A673 (cell line): Measurements from ENCODE around the gene PIK3IP1. TPM values are rescaled to one million over a fixed set of nuclear protein-coding genes. Genes with fewer than 3 reads are reported as not detected.
"Not testable (repeated sequence)": the region's sequence is repeated elsewhere in the genome, so short reads cannot be mapped to it uniquely, and the experiment has no call there.

Source experiments
- BruUV-seq: library from RNA; stranded (reverse); fragments of 400-500 nt; replicated peaks from 2 replicates; lab custom pipeline; 2021; lab: Mats Ljungman, UMichigan
- CTCF ChIA-PET: fragments of 300-600 bp; sonication (Branson Sonifier 250); formaldehyde crosslinking; loops from one replicate; lab custom pipeline; 2022; ENCODE audit warnings: antibody characterized with exemption; lab: Charles Lee
- POLR2A ChIA-PET: fragments of 300-600 bp; sonication (Branson Sonifier 250); formaldehyde crosslinking; loops from one replicate; lab custom pipeline; 2022; ENCODE audit warnings: antibody characterized with exemption; ENCODE audit not compliant: low non-redundant PET; lab: Charles Lee
- DNase-seq: peaks from one replicate; pipeline ENCODE4 v3.0.0-alpha.2; 2015; ENCODE audit warnings: low spot score
- H3K27ac ChIP-seq: fragments of 200-600 bp; sonication (generic); 2 replicates; pipeline ENCODE4 v1.5.1; 2016; ENCODE audit warnings: mixed run types, low read depth, mild to moderate bottlenecking, mixed read lengths, antibody characterized with exemption, low read length; ENCODE audit not compliant: poor library complexity, severe bottlenecking
- H3K27me3 ChIP-seq: fragments of 200-600 bp; sonication (generic); replicated peaks from 2 replicates; pipeline ENCODE4 v1.6.1; 2017; ENCODE audit warnings: mixed run types, low read depth, mild to moderate bottlenecking, mixed read lengths, antibody characterized with exemption, low read length; ENCODE audit not compliant: insufficient read depth, poor library complexity
- H3K36me3 ChIP-seq: fragments of 200-600 bp; sonication (generic); 2 replicates; pipeline ENCODE4 v1.6.1; 2016; ENCODE audit warnings: mixed run types, mild to moderate bottlenecking, mixed read lengths, antibody characterized with exemption, low read length; ENCODE audit not compliant: insufficient read depth, poor library complexity, severe bottlenecking
- H3K4me1 ChIP-seq: fragments of 200-600 bp; sonication (generic); 2 replicates; pipeline ENCODE4 v1.6.1; 2017; ENCODE audit warnings: mixed run types, mild to moderate bottlenecking, mixed read lengths, antibody characterized with exemption, low read length; ENCODE audit not compliant: insufficient read depth, poor library complexity, severe bottlenecking
- H3K4me3 ChIP-seq: fragments of 200-600 bp; sonication (generic); 2 replicates; pipeline ENCODE4 v1.5.1; 2016; ENCODE audit warnings: low read depth, mixed run types, mild to moderate bottlenecking, mixed read lengths, low read length; ENCODE audit not compliant: poor library complexity, severe bottlenecking
- H3K9me3 ChIP-seq: fragments of 200-600 bp; sonication (generic); 2 replicates; pipeline ENCODE4 v1.6.1; 2016; ENCODE audit warnings: mixed run types, low read depth, mild to moderate bottlenecking, mixed read lengths, antibody characterized with exemption, low read length; ENCODE audit not compliant: poor library complexity, severe bottlenecking
- CTCF ChIP-seq: fragments of 300-800, 200-600 bp; sonication (generic); conservative IDR thresholded peaks from 2 replicates; pipeline ENCODE4 v1.5.1; 2017; ENCODE audit warnings: low read depth, mild to moderate bottlenecking, antibody characterized with exemption, low read length, moderate library complexity, mixed read lengths
- EZH2 ChIP-seq: fragments of 200-600 bp; sonication (generic); IDR thresholded peaks from 2 replicates; pipeline ENCODE4 v1.6.1; 2017; ENCODE audit warnings: borderline replicate concordance, low read depth, mild to moderate bottlenecking, mixed read lengths, antibody characterized with exemption, low read length; ENCODE audit not compliant: poor library complexity, severe bottlenecking
- intact Hi-C: fragments of 100-400 bp; cut with micrococcal nuclease; formaldehyde crosslinking; loops from one replicate; pipeline ENCODE4 v1.10.0; 2022; ENCODE audit not compliant: unreplicated experiment
- total RNA-seq: library from RNA; stranded (reverse); gene quantifications from 2 replicates; pipeline ENCODE4 v1.2.3, GENCODE V29; 2021

PIK3IP1 gene
- total RNA-seq, 1 experiment from 2014 or later = 0.24 TPM

- TF ChIP-seq CTCF = no peak
- TF ChIP-seq EZH2 = no peak
- POLR2A ChIA-PET = no interaction called here
- Histone ChIP-seq H3K9me3 (no peaks in the 10 kb centered on the region), H3K4me1 (no peaks in the 10 kb centered on the region), H3K27me3 (no peaks in the 10 kb centered on the region), H3K4me3 (no peak overlapping the region), H3K36me3 (peaks cover 35% of the 10 kb centered on the region), H3K27ac (no peak overlapping the region)
- BruUV-seq = no TSS peak
- CTCF ChIA-PET = interaction anchor here (0.7 to 0.9 kb wide), 2 partner anchors 10 to 11 kb away, joined by 12 to 17 read pairs; no protein-coding TSS in a partner anchor
- no peak for DNase-seq
- intact Hi-C loops = no loop called here
Observed at GRCh38 chr22:31323578-31324550, 31.6 kb upstream of the PIK3IP1 start.

DNA sequence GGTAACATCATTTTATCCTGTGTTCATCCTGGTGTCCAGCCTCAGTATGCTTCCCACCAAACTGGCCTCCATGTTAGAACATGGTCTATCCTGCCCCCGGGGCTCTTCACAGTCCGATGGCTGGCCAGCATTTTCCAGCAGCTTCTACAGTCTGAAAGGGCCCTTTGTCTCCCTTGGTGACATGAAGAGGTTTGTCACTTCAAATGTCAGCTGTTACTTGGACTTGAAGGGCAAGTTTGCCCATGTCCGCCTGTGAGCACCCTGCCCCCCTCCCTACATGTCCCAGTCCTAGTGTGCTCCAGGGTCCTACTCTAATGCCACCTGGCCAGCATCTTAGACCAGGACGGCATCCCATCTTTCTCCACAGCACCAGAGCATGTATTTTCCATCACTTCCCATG is 29.1 kb upstream of the PIK3IP1 start:
- Histone ChIP-seq H3K4me3 (no peak overlapping the region), H3K4me1 (no peaks in the 10 kb centered on the region), H3K27me3 (no peaks in the 10 kb centered on the region), H3K36me3 (peaks cover 11% of the 10 kb centered on the region), H3K27ac (no peak overlapping the region), H3K9me3 (no peaks in the 10 kb centered on the region)
- DNase-seq = no peak
- ChIA-PET CTCF (no interaction called here), POLR2A (no interaction called here)
- intact Hi-C loops = no loop called here
- no TSS peak for BruUV-seq
- TF ChIP-seq EZH2 (no peak), CTCF (no peak)

DNA sequence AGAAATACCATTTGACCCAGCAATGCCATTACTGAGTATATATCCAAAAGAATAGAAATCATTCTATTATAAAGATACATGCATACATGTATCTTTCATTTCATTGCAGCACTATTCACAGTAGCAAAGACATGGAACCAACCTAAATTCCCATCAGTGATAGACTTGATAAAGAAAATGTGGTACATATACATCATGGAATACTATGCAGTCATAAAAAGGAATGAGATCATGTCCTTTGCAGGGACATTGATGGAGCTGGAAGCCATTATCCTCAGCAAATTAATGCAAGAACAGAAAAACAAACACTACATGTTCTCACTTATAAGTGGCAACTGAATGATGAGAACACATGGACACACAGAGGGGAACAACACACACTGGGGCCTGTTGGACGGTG is 21.9 kb upstream of the PIK3IP1 start:
- H3K27me3 ChIP-seq, BruUV-seq, H3K36me3 ChIP-seq, H3K4me1 ChIP-seq, H3K4me3 ChIP-seq, intact Hi-C loops, POLR2A ChIA-PET, H3K27ac ChIP-seq, H3K9me3 ChIP-seq, DNase-seq: not testable (repeated sequence)
- CTCF ChIA-PET = interaction anchor here (0.7 to 1.1 kb wide), 2 partner anchors 9 to 23 kb away, joined by 3 to 17 read pairs; no protein-coding TSS in a partner anchor
